Measurements from ENCODE around the gene DCP2. TPM values are rescaled to one million over a fixed set of nuclear protein-coding genes. Genes with fewer than 3 reads are reported as not detected.

DCP2 gene
- total and polyA plus RNA-seq, 2 donors (not counting 1 experiment from before 2014, with no cell fraction given), result 7.9 to 19.5 TPM

GRCh38 chr5:113036321-113036720 lies 59.7 kb downstream of the DCP2 start:
- Histone ChIP-seq H4K20me1 (ENCODE audit: control insufficient read depth, extremely low read depth, insufficient read depth, low read length) (no peaks in the 10 kb centered on the region), H3K4me1 (ENCODE audit: control insufficient read depth, extremely low read depth, insufficient read depth, low read length) (peaks cover 2% of the 10 kb centered on the region), H3K9ac (ENCODE audit: insufficient read depth, low read length) (no peak overlapping the region), H3K4me2 (ENCODE audit: extremely low read depth, insufficient read depth, low read length) (no peak overlapping the region), H3K27me3 (ENCODE audit: control insufficient read depth, insufficient read depth, low read length) (no peaks in the 10 kb centered on the region), H3K27ac (ENCODE audit: insufficient read depth, low read length) (no peak overlapping the region), H3K36me3 (ENCODE audit: control insufficient read depth, insufficient read depth, low read length) (no peaks in the 10 kb centered on the region), H3K9me3 (ENCODE audit: control insufficient read depth, insufficient read depth, low read depth, low read length) (no peaks in the 10 kb centered on the region), H2AFZ (ENCODE audit: low read length) (no peak overlapping the region), H3K4me3 (replicated peaks in 1 of 4; ENCODE audit: control extremely low read depth in 1 of 4, insufficient read depth in 1 of 4, low read depth in 3 of 4, low read length in 4 of 4) (no peak overlapping the region), H3K79me2 (ENCODE audit: control insufficient read depth, insufficient read depth, low read length) (no peaks in the 10 kb centered on the region)
- DNase-seq (ENCODE audit: low read depth in 2 of 2), result no peak
- TF ChIP-seq CTCF (conservative IDR thresholded peaks at IDR 0.05 in 1 of 2, IDR thresholded peaks at IDR 0.05 in 1 of 2; ENCODE audit: low read depth in 1 of 2, low read length in 2 of 2) (no peak), EZH2 (IDR thresholded peaks at IDR 0.05; ENCODE audit: low read length, missing control alignments) (no peak)

GRCh38 chr5:113036826-113037225 lies 60.2 kb downstream of the DCP2 start:
- Histone ChIP-seq H3K79me2 (ENCODE audit: control insufficient read depth, insufficient read depth, low read length) (no peaks in the 10 kb centered on the region), H3K4me2 (ENCODE audit: extremely low read depth, insufficient read depth, low read length) (no peak overlapping the region), H3K27me3 (ENCODE audit: control insufficient read depth, insufficient read depth, low read length) (no peaks in the 10 kb centered on the region), H3K9me3 (ENCODE audit: control insufficient read depth, insufficient read depth, low read depth, low read length) (no peaks in the 10 kb centered on the region), H3K27ac (ENCODE audit: insufficient read depth, low read length) (no peak overlapping the region), H2AFZ (ENCODE audit: low read length) (no peak overlapping the region), H3K36me3 (ENCODE audit: control insufficient read depth, insufficient read depth, low read length) (no peaks in the 10 kb centered on the region), H4K20me1 (ENCODE audit: control insufficient read depth, extremely low read depth, insufficient read depth, low read length) (no peaks in the 10 kb centered on the region), H3K4me3 (replicated peaks in 1 of 4; ENCODE audit: control extremely low read depth in 1 of 4, insufficient read depth in 1 of 4, low read depth in 3 of 4, low read length in 4 of 4) (no peak overlapping the region), H3K9ac (ENCODE audit: insufficient read depth, low read length) (no peak overlapping the region), H3K4me1 (ENCODE audit: control insufficient read depth, extremely low read depth, insufficient read depth, low read length) (peaks cover 2% of the 10 kb centered on the region)
- no peak for DNase-seq (ENCODE audit: low read depth in 2 of 2)
- TF ChIP-seq CTCF (conservative IDR thresholded peaks at IDR 0.05 in 1 of 2, IDR thresholded peaks at IDR 0.05 in 1 of 2; ENCODE audit: low read depth in 1 of 2, low read length in 2 of 2), result no peak
- TF ChIP-seq EZH2 (IDR thresholded peaks at IDR 0.05; ENCODE audit: low read length, missing control alignments), result no peak

- H3K36me3 ChIP-seq (ENCODE audit: control insufficient read depth, insufficient read depth, low read length), result no peaks in the 10 kb centered on the region
- H2AFZ ChIP-seq (ENCODE audit: low read length), result no peak overlapping the region
- H3K9ac ChIP-seq (ENCODE audit: insufficient read depth, low read length), result no peak overlapping the region
- H3K4me3 ChIP-seq (replicated peaks in 1 of 4; ENCODE audit: control extremely low read depth in 1 of 4, insufficient read depth in 1 of 4, low read depth in 3 of 4, low read length in 4 of 4), result no peak overlapping the region
- H3K9me3 ChIP-seq (ENCODE audit: control insufficient read depth, insufficient read depth, low read depth, low read length), result no peaks in the 10 kb centered on the region
- H3K4me2 ChIP-seq (ENCODE audit: extremely low read depth, insufficient read depth, low read length), result no peak overlapping the region
- no peaks in the 10 kb centered on the region for H3K27me3 ChIP-seq (ENCODE audit: control insufficient read depth, insufficient read depth, low read length)
- no peaks in the 10 kb centered on the region for H4K20me1 ChIP-seq (ENCODE audit: control insufficient read depth, extremely low read depth, insufficient read depth, low read length)
- H3K79me2 ChIP-seq (ENCODE audit: control insufficient read depth, insufficient read depth, low read length), result no peaks in the 10 kb centered on the region
- H3K4me1 ChIP-seq (ENCODE audit: control insufficient read depth, extremely low read depth, insufficient read depth, low read length), result peaks cover 2% of the 10 kb centered on the region
- no peak overlapping the region for H3K27ac ChIP-seq (ENCODE audit: insufficient read depth, low read length)
- TF ChIP-seq CTCF (conservative IDR thresholded peaks at IDR 0.05 in 1 of 2, IDR thresholded peaks at IDR 0.05 in 1 of 2; ENCODE audit: low read depth in 1 of 2, low read length in 2 of 2) (no peak), EZH2 (IDR thresholded peaks at IDR 0.05; ENCODE audit: low read length, missing control alignments) (no peak)
- DNase-seq (ENCODE audit: low read depth in 2 of 2), result no peak
These were observed 61.5 kb downstream of the DCP2 start for GRCh38 chr5:113038136-113038535.

Measured in fibroblast of lung (primary cell).